CD14-positive monocyte (primary cell): ENCODE data around the gene SLC2A9. TPM values are rescaled to one million over a fixed set of nuclear protein-coding genes. Genes with fewer than 3 reads are reported as not detected.

Experiments
- DNase-seq, 3 donors: peaks; one replicate each; pipeline ENCODE4 v3.0.0-alpha.2; 2011 to 2022
- H2AFZ ChIP-seq: 2 replicates; pipeline ENCODE4 v1.6.0; 2012; ENCODE audit warnings: mild to moderate bottlenecking, low read depth, low read length, inconsistent platforms; ENCODE audit not compliant: insufficient read depth, poor library complexity, severe bottlenecking
- H3K27ac ChIP-seq, 2 donors: 1 replicate in 1 of 2; 2 replicates in 1 of 2; pipeline ENCODE4 v1.5.1; 2012 to 2013; ENCODE audit warnings: low read length in 2 of 2, control low read depth in 1 of 2, inconsistent platforms in 1 of 2, low read depth in 1 of 2, mild to moderate bottlenecking in 1 of 2
- H3K27me3 ChIP-seq, 2 donors: one replicate each; pipeline versions ENCODE4 v1.6.0 to v1.6.1; 2011 to 2013; ENCODE audit warnings: low read length in 2 of 2; ENCODE audit not compliant: control insufficient read depth in 2 of 2, insufficient read depth in 2 of 2
- H3K36me3 ChIP-seq, 2 donors: replicated peaks in 1 of 2; 1 replicate in 1 of 2; 2 replicates in 1 of 2; pipeline versions ENCODE4 v1.5.1 to v1.6.1; 2012 to 2013; ENCODE audit warnings: low read length in 2 of 2, control low read depth in 1 of 2, inconsistent platforms in 1 of 2, mild to moderate bottlenecking in 1 of 2; ENCODE audit not compliant: insufficient read depth in 2 of 2, control insufficient read depth in 1 of 2
- H3K4me1 ChIP-seq, 2 donors: 1 replicate in 1 of 2; 2 replicates in 1 of 2; pipeline versions ENCODE4 v1.5.1 to v1.6.1; 2012 to 2013; ENCODE audit warnings: low read length in 2 of 2, control low read depth in 1 of 2, inconsistent platforms in 1 of 2, mild to moderate bottlenecking in 1 of 2, moderate library complexity in 1 of 2; ENCODE audit not compliant: insufficient read depth in 2 of 2, control insufficient read depth in 1 of 2
- H3K4me2 ChIP-seq: replicated peaks from 2 replicates; pipeline ENCODE3; 2012; ENCODE audit warnings: low read length, moderate library complexity, mild to moderate bottlenecking; ENCODE audit not compliant: poor library complexity, severe bottlenecking; ENCODE audit errors: extremely low read depth
- H3K4me3 ChIP-seq, 3 experiments: fragments of 200-600 bp in 1 of 3; sonication (generic) in 1 of 3; replicated peaks in 1 of 3; 1 replicate in 2 of 3; 2 replicates in 1 of 3; pipeline ENCODE4 v1.5.1; 2011 to 2013; ENCODE audit warnings: low read length in 3 of 3, mild to moderate bottlenecking in 3 of 3, control low read depth in 2 of 3, low read depth in 2 of 3, inconsistent platforms in 1 of 3, moderate library complexity in 1 of 3
- H3K79me2 ChIP-seq: 2 replicates; pipeline ENCODE4 v1.6.0; 2012; ENCODE audit warnings: mild to moderate bottlenecking, control low read depth, inconsistent platforms, low read length, moderate library complexity; ENCODE audit not compliant: insufficient read depth
- H3K9ac ChIP-seq: 2 replicates; pipeline ENCODE4 v1.6.0; 2017; ENCODE audit warnings: low read length, mild to moderate bottlenecking; ENCODE audit not compliant: insufficient read depth, poor library complexity, severe bottlenecking
- H3K9me3 ChIP-seq, 2 donors: replicated peaks in 1 of 2; 1 replicate in 1 of 2; 2 replicates in 1 of 2; pipeline versions ENCODE4 v1.5.1 to v1.6.1; 2012 to 2013; ENCODE audit warnings: low read length in 2 of 2, control low read depth in 1 of 2; ENCODE audit not compliant: control insufficient read depth in 1 of 2, insufficient read depth in 1 of 2
- H4K20me1 ChIP-seq: 2 replicates; pipeline ENCODE4 v1.6.0; 2012; ENCODE audit warnings: mild to moderate bottlenecking, low read length, control low read depth, moderate library complexity; ENCODE audit not compliant: insufficient read depth
- H3K27ac Mint-ChIP-seq, 7 donors: one replicate each; pipeline ENCODE4 v1.8.0; 2020; ENCODE audit warnings: mild to moderate bottlenecking in 7 of 7, mixed read lengths in 7 of 7, moderate library complexity in 6 of 7, inconsistent platforms in 2 of 7
- H3K27me3 Mint-ChIP-seq, 3 donors: one replicate each; pipeline ENCODE4 v1.8.0; 2021 to 2022; ENCODE audit warnings: low read depth in 3 of 3, mild to moderate bottlenecking in 3 of 3, mixed read lengths in 3 of 3, moderate library complexity in 3 of 3, inconsistent platforms in 1 of 3
- H3K36me3 Mint-ChIP-seq, 2 donors: one replicate each; pipeline ENCODE4 v1.8.0; 2020; ENCODE audit warnings: mixed read lengths in 2 of 2, inconsistent platforms in 1 of 2, mild to moderate bottlenecking in 1 of 2
- H3K4me1 Mint-ChIP-seq: one replicate; pipeline ENCODE4 v1.8.0; 2020; ENCODE audit warnings: mild to moderate bottlenecking, mixed read lengths
- H3K4me3 Mint-ChIP-seq, 2 donors: one replicate each; pipeline ENCODE4 v1.8.0; 2020; ENCODE audit warnings: mild to moderate bottlenecking in 2 of 2, mixed read lengths in 2 of 2, moderate library complexity in 1 of 2
- H3K9me3 Mint-ChIP-seq, 7 donors: one replicate each; pipeline ENCODE4 v1.8.0; 2020 to 2022; ENCODE audit warnings: mixed read lengths in 7 of 7, mild to moderate bottlenecking in 6 of 7, moderate library complexity in 6 of 7, inconsistent platforms in 2 of 7
- CTCF ChIP-seq: fragments of 200-600 bp; IDR thresholded peaks from one replicate; pipeline ENCODE4 v1.8.0; 2022; ENCODE audit warnings: antibody characterized with exemption, mild to moderate bottlenecking
- WGBS: methylation state at CpG from one replicate; pipeline ENCODE4 v1.1.5; 2013; ENCODE audit warnings: missing lambda C conversion rate; ENCODE audit not compliant: insufficient coverage; 5-methylcytosine and 5-hydroxymethylcytosine counted together
- intact Hi-C, 2 donors: fragments of 100-400 bp; cut with micrococcal nuclease; formaldehyde crosslinking; loops; one replicate each; pipeline versions ENCODE4 v1.15.0 to v1.15.1; 2023
- polyA plus RNA-seq, 3 donors: library from polyadenylated mRNA; depleted of rRNA in 1 of 3; unstranded in 2 of 3; stranded (reverse) in 1 of 3; fragments of 300-500 nt in 2 of 3; fragments of >200 nt in 1 of 3; fragmentation: Illumina TruSeq in 2 of 3; gene quantifications; 1 replicate in 2 of 3; 2 replicates in 1 of 3; pipeline ENCODE4 v1.2.3, GENCODE V29; 2012 to 2021

The SLC2A9 gene
- polyA plus RNA-seq, 3 donors: 27.3 to 38.6 (median 34.7) TPM

- Histone ChIP-seq H4K20me1 (no peaks in the 10 kb centered on the region), H3K27ac (peak overlapping the region in 1 of 2 donors; percentile 95), H3K4me1 (peaks cover 50 to 53% of the 10 kb centered on the region in 2 donors), H3K27me3 (no peaks in the 10 kb centered on the region), H3K4me3 (no peak overlapping the region), H2AFZ (no peak overlapping the region), H3K4me2 (no peak overlapping the region), H3K36me3 (no peaks in the 10 kb centered on the region), H3K9me3 (no peaks in the 10 kb centered on the region), H3K79me2 (peaks cover 12% of the 10 kb centered on the region), H3K9ac (no peak overlapping the region)
- intact Hi-C loops: no loop called here
- no peak for DNase-seq
- Mint-ChIP-seq H3K4me1 (peaks cover 55% of the 10 kb centered on the region), H3K4me3 (no peak overlapping the region), H3K9me3 (no peaks in the 10 kb centered on the region), H3K36me3 (no peaks in the 10 kb centered on the region), H3K27me3 (peaks cover 0 to 3% (median 2%) of the 10 kb centered on the region in 3 donors), H3K27ac (peak overlapping the region in 3 of 7 donors; percentile 46 to 97 (median 50))
- 67% methylated on average over 1 of the region's 3 CpGs for WGBS
- no peak for TF ChIP-seq CTCF
Observed at GRCh38 chr4:10025230-10025806, 4.0 kb upstream of the SLC2A9 start.

GRCh38 chr4:10024303-10024702, 3.0 kb upstream of the SLC2A9 start:
- intact Hi-C loops: loop anchor here (5.0 kb wide), 1 partner anchor 93 kb away; the partner anchor contains the start of gene WDR1 (in 2 of the 2)

More at GRCh38 chr4:10024303-10024702, 3.0 kb upstream of the SLC2A9 start:
- Histone ChIP-seq H3K4me3 (peak overlapping the region in 1 of 3 experiments; percentile 32), H3K27ac (peak overlapping the region; percentile 95), H3K9ac (peak overlapping the region; percentile 32), H3K9me3 (no peaks in the 10 kb centered on the region), H2AFZ (no peak overlapping the region), H3K27me3 (no peaks in the 10 kb centered on the region), H3K36me3 (no peaks in the 10 kb centered on the region), H4K20me1 (no peaks in the 10 kb centered on the region), H3K4me2 (peak overlapping the region; percentile 31), H3K4me1 (peaks cover 60 to 63% of the 10 kb centered on the region in 2 donors), H3K79me2 (peaks cover 22% of the 10 kb centered on the region)
- WGBS: 0% methylated on average over 2 of the region's 2 CpGs
- peak overlapping the region in 1 of 2 donors; percentile 63 for H3K4me3 Mint-ChIP-seq
- H3K9me3 Mint-ChIP-seq: no peaks in the 10 kb centered on the region
- DNase-seq: peak; percentile 57 to 80 (median 77)
- peaks cover 0 to 3% (median 2%) of the 10 kb centered on the region in 3 donors for H3K27me3 Mint-ChIP-seq
- peak overlapping the region; percentile 87 to 98 (median 97) for H3K27ac Mint-ChIP-seq
- H3K4me1 Mint-ChIP-seq: peaks cover 66% of the 10 kb centered on the region
- no peak for TF ChIP-seq CTCF
- H3K36me3 Mint-ChIP-seq: peaks cover 0 to 3% of the 10 kb centered on the region in 2 donors
